ENCODE measurements around the gene RAPGEF6.
"Not testable (repeated sequence)": the region's sequence is repeated elsewhere in the genome, so short reads cannot be mapped to it uniquely, and the experiment has no call there.

RAPGEF6 gene

DNA sequence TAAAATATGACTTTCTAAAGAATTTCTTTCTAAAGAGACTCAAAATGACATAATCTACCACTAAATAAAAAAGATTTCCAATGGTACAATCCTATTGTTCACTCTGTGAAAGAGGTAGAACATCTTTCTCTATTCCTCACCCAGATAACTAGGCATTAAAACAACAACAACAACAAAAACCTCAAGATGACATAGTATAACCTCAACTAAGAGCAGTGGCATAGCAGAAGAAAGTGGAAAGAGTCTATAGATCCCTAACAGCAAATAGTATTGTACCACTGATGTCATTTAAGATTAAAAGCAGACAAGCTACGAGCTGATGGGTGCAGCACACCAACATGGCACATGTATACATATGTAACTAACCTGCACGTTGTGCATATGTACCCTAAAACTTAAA, 29.9 kb downstream of the RAPGEF6 start:
- DNase-seq, result no peak

DNA sequence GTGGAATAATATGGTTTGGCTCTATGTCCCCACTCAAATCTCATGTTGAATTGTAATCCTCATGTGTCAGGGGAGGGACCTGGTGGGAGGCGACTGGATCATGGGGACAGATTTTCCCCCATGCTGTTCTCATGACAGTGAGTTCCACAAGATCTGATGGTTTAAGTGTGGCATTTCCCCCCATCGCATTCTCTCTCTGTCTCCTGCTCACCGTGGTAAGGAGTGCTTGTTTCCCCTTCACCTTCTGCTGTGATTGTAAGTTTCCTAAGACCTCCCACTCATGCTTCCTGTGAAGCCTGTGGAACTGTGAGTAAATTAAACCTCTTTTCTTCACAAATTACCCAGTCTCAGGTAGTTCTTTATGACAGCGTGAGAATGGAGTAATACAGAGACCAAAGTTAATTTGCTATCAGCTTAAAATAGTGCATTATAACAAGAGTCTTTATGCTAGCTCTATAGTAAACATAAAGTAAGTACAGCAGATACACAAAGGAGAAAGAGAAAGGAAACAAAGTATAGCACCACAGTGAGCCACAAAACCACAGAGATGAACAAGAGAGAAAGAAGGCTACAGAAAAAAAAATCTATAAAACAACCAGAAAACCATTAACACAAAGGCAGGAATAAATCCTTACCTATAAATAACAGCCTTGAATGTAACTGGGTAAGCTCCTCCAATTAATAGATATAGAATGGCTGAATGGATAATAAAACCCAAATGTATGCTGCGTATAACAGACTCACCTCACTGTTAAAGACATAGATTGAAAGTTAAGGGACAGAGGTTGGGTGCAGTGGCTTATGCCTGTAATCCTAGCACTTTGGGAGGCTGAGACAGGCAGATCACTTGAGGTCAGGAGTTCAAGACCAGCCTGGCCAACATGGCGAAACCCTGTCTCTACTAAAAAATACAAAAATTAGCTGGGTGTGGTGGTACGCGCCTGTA, 39.7 kb downstream of the RAPGEF6 start:
- DNase-seq, result no peak

DNA sequence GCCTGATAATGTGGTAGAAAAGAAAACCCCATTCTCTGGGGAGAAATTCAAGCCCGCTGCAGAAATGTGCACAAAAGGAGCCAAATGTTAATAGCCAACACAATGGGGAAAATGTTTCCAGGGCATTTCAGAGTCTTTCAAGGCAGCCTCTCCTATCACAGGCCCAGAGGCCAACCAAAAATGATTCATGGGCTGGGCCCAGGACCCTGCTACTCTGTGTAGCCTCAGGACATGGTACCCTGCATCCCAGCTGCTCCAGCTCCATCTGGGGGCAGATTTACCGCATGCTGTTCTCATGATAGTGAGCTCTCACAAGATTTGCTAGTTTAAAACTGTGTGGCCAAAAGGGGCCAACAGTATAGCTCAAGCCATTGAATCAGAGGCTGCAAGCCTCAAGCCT, 41.1 kb downstream of the RAPGEF6 start:
- DNase-seq, result no peak

DNA sequence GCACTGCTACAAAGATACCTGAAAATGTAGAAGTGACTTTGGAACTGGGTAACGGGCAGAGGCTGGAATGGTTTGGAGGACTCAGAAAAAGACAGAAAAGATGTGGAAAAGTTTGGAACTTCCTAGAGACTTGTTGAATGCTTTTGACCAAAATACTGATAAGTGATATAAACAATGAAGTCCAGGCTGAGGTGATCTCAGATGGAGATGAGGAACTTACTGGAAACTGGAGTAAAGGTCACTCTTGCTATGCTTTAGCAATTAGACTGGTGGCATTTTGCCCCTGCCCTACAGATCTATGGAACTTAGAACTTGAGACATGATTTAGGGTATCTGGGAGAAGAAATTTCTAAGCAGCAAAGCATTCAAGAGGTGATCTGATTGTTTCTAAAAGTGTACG, 41.6 kb downstream of the RAPGEF6 start:
- DNase-seq, result not testable (repeated sequence)

DNA sequence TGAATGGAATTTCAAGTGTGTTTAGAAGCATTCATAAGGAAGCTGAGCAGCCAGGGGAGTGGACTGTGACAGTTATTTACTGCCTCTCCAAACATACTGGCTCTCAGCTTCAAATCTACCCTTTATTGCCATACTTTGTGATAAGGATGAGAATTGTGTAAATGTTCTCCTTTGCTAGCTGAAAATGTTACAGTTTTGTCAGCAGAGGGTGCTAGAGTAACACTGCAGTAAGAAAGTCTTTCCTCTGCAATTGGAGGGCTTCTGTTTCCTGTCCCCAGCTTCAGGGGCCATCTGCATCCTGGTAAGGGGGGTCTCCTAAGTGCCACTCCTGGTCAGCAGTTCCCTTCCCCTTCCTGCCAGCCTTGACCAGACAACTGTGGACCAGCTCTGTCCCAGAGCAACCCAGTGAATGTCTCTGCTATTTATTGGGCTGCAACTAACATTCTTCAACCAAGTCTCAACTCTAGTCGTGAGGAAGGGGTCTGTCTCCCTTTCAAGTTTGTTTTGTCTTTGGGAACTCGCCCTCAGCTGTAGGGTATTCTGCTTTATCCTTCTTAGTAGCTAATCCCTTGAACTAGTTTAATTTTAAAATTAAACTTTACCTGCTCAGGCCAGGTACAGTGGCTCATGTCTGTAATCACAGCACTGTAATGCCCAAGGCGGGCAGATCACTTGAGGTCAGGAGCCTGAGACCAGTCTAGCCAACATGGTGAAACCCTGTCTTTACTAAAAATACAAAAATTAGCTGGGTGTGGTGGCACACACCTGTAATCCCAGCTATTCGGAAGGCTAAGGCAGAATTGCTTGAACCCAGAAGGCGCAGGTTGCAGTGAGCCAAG, 45.3 kb downstream of the RAPGEF6 start:
- peak; percentile 21 for DNase-seq

DNA sequence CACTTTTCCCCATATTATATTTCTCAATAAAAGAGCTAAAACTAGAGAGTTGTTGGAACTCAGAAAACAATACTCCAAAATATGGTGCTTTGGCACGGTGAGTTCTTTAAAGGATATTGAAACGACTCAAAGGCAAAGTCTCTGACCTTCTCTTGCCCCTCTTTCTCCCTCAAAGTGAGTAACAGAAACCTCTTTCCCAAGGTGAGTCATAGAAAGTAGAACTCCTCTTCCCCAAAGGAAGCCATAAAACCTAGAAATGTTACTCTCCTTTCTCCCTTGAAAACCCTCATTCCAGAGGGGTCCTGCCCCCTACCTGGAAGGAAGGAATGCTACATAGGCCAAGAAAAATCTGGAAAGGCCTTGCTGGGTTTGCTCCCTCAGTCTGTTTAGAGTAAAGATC, 47.5 kb downstream of the RAPGEF6 start:
- no peak for DNase-seq

DNA sequence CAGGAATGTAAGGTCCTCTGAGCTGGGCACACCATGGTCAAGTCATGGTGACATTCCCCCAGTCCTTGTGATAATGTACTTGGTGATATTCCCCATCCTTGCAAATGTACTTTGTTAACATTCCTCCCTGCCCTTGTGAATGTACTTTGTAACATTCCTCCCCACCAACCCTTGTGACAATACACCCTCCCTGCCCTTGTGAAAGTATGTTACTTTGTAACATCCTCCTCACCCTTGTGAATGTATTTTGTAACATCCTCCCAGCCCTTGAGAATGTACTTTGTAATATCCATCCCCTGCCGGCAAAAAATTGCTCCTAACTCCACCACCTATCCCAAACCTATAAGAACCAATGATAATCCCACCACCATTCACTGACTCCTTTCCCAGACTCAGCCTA, 53.3 kb downstream of the RAPGEF6 start:
- DNase-seq, result no peak

DNA sequence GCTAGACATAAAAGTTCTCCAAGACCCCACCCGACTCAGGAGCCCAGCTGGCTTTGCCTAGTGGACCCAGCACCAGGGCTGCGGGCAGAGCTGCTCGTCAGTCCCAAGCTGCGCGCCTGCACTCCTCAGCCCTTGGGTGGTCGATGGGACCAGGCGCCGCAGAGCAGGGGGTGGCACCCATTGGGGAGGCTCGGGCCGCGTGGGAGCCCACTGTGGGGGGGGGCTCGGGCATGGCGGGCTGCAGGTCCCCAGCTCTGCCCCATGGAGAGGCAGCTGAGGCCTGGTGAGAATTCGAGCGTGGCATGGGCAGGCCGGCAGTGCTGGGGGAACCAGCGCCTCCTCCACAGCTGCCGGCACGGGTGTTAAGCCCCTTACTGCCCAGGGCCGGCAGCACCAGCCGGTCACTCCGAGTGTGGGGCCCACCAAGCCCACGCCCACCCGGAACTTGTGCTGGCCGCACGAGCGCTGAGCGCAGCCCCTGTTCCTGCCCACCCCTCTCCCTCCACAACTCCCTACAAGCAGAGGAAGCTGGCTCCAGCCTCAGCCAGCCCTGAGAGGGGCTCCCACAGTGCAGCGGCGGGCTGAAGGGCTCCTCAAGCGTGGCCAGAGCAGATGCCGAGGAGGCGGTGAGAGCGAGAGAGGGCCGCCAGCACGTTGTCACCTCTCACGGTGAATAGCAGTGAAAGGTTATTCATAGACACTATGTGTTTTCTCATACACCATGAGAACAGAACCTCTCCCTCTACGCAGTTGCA, 54.9 kb downstream of the RAPGEF6 start:
- no peak for DNase-seq

DNA sequence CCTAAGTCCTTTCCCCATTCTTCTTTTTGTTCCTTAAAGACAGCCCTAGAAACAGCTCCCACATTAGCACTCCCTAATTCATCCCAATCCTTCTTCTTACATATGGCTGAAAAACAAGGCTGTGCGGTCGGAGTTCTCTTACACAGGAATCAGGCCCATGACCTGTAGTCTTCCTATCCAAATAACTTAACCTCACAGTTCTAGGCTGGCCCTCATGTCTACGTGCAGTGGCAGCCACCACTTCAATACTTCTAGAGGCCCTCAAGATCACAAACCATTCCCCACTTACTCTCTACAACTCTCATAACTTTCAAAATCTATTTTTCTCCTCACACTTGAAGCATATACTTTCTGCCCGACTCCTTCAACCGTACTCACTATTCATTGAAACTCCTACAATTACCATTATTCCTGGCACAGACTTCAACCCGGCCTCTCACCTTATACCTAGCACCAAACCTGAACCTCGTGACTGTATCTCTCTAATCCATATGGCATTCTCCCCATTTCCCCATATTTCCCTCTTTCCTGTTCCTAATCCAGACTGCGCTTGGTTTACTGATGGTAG, 59.3 kb downstream of the RAPGEF6 start:
- DNase-seq, result no peak

DNA sequence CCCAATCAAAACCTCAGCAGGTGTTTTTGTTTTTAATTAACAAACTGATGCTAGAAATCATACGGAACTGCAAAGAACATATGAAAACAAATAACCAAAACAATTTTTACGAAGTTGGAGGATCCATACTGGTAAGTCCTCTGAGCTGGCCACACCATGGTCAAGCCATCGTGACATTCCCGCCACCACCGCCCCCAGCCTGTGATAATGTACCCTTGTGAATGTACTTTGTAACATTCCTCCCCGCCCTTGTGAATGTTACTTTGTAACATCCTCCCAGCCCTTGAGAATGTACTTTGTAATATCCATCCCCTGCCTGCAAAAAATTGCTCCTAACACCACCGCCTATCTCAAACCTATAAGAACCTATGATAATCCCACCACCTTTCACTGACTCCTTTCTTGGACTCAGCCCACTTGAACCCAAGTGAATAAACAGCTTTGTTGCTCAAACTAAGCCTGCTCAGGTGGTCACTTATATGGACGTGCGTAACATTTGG, 63.3 kb downstream of the RAPGEF6 start:
- no peak for DNase-seq

DNA sequence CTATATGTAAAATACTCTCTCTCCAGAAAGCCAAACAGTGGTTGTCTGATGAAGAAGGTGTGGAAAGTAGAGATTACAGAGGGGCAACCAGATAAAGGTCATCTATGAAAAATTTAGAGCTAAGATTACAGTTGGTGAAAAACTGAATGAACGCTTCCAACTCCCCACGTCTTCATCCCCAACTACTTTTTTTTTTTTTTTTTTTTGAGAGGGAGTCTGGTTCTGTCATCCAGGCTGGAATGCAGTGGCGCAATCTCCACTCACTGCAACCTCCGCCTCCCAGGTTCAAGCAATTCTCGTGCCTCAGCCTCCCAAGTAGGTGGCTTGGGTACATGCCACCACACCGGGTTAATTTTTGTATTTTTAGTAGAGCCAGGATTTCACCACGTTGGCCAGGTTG, 64.3 kb downstream of the RAPGEF6 start:
- DNase-seq, result no peak

DNA sequence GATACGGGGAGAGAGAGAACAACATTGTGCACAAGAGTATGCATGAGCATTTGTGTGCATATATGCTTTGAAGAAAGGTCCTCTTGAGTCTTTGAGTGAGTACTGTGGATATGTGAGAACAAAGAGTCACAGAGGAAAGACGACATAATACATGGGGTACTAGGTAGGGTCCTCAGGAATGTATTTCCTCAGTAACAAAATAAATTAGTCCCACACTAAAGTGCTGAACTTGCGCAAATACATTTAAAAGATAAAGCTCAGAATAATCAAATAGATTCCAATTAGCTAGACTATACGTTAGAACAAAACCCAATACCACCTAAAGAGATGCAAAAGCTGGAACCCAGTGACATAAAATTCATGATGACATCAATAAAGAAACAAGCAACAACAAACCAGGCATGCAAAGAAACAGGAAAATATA, 70.8 kb downstream of the RAPGEF6 start:
- no peak for DNase-seq

DNA sequence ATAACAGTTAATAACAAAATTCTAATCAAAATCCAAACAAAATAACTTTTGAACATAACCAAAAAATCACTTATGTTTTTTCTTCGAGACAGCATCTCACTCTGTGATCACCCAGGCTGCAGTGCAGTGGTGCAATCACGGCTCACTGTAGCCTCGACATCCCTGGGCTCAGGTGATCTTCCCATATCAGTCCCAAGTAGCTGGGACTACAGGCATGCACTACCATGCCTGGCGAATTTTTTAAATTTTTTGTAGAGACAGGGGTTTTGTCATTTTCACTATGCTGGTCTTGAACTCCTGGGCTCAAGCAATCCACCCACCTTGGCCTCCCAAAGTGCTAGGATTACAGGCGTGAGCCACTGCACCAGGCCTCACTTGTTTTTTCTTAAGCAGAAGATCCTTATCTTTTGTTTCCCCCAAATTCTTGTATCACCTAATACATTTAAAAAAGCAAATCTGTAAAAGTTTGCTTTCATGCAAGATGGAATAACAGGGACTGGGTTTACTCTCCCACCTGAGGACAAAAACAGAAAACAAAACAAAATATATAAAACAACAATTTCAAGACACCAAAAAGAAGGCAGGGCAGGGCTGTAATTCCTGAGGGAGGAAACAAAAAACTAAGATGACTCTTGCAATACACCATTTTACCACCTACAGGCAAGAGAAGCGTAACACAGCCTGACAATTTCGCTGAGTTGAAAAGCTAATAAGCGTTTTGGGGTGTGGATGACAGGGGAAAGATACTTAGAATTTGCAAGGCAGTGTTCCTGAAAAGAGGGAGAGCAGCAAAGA, 71.4 kb downstream of the RAPGEF6 start:
- DNase-seq, result no peak

DNA sequence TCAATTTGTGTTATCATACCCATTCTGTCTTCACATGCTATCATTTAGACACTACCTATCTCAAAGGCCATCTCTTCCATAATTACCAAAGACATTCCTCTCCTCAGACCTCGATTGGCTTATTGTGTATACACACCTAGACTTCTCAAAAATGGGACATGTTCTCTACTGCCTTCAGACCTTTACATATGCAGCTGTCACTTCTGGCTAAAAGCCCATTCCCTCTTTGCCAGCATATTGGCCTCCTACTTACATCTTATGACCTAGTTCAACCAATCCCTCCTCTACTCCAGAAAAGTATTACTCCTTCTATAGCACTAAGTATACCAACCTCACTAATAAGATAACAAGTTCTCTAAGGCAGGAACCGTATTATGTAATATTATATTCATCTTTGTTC, 84.4 kb downstream of the RAPGEF6 start:
- no peak for DNase-seq

DNA sequence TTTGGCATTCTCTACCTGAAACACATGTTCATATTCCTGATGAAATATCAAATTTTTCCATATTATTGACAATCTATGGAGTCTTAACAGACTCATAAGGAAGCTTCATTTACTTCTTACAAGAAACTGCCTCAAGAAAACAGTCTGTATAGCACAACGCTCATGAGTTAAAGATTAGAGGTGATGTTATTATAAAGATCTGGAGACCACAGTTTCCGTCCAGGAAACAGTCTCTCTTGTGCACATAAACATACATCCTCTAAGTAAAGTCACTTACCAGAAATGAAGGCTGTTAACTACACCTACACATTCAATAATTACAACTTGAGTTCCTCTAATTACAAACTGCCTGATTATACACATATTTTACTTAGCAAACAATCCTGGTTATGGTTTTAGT, 86.9 kb downstream of the RAPGEF6 start:
- DNase-seq, result no peak

DNA sequence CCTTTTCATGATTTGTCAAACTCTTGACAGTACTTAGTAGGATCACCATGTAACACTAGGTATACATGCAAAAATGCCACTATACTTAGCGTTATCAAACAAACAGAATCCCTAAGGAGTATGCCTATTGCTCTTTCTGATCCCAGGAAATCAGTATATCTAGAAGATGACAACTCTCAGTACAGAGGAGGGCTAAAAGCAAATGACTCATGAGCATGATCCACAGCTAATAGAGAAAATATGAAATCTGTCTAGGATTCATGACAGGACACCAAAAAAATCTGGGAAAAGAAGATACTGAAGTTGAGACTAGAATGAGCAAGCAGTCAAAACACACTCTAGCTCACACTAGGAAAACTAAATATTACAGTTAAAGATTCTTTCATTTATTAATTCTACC, 89.2 kb downstream of the RAPGEF6 start:
- no peak for DNase-seq

DNA sequence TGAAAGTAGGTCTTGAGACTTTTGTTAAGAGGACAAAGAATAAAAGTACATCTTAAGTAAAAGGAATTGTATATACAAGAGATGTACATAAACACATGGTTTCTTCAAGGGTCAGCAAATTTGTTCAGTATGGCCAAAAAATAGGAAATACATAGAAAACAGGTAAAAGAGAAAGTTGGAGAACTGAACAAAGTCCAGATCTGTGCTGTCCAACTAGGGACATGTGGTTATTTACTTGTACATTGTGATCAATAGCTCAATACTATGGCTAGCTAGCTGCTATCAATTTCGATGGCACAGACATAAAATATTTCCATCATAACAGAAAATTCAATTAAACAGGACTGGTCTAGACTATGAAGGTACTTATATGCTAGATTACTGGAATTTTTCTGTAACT, 92.3 kb downstream of the RAPGEF6 start:
- DNase-seq, result no peak

DNA sequence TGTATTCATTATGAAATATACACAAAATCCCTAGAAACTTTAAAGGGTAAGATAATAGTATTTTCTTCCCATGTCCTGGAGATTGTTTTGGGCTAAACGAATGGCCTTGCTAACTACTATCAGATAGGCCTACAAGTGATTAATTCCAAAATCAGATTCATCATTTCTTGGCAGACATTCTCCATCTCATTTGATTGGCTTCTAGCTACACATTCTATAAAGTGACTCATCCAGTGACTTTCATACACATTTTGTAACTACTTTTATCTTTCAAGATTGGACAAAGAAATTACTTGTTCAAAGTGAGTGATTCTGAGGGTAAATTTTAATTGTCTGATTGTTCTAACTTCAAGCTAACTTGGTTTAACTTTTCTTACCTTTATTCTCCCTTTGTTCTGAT, 93.3 kb downstream of the RAPGEF6 start:
- DNase-seq, result no peak

DNA sequence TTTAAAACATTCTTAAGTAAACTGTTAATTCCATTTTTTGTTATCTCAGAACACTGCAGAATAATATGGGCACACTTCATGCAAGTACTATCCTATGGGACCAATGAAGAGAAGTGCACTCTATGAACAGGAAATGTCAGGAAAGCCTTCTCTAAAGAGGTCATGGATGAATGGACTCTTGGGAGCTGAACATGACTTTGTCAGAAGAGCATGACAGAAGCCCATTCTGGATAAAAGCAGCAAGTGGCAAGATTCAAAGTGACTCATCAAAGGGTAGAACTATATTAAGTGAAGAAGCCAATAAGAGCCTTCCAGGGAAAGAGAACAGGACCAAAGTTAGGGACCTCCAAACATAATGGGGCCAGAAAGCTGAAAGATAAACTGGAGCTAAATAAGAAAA, 94.0 kb downstream of the RAPGEF6 start:
- no peak for DNase-seq

DNA sequence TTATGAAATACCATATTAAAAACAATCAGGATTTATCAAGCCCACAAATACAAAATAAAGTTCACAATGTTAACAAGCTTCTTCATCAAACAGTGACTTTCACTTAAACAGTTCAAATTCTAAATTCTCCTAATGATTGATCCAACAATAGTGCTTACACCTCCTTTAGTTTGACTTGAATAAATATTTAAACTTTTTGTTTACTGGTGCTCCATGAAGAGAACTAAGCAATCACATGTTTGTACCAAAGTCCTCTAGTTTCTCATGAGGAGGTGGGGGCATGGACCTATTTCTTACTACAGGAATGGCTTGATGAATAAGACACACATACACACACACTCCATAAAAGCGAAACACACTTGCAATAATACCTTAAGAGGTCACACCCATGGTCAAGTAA, 95.8 kb downstream of the RAPGEF6 start:
- no peak for DNase-seq

DNA sequence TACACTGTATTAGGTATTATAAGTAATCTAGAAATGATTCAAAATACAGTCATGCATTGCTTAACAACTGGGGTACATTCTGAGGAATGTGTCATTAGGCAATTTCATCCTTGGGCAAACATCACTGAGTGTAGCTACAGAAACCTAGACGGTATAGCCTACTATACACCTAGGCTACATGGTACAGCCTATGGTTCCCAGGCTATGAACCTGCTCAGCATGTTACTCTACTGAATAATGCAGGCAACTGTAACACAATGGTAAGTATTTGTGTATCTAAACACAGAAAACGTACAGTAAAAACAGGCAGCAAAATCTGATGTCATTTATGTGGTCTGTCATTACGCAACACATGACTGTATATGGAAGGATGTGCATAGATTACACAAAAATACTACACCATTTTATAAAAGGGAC, 96.8 kb downstream of the RAPGEF6 start:
- no peak for DNase-seq
